DOHH2 (cell line): ENCODE data around the gene PODN.

Experiments used
- EZH2phosphoT487 ChIP-seq: fragments of 200-600 bp; sonication (generic); IDR thresholded peaks from 2 replicates; pipeline ENCODE4 v1.6.1; 2017; ENCODE audit warnings: borderline replicate concordance, mild to moderate bottlenecking, antibody characterized with exemption, low read length, moderate library complexity, mixed read lengths
- TF ChIP-seq, protein P1 (sequence below): fragments of 200-600 bp; sonication (generic); IDR thresholded peaks from one replicate; pipeline ENCODE4 v1.5.1; 2014; ENCODE audit warnings: antibody characterized with exemption, mild to moderate bottlenecking, low read depth, low read length; ENCODE audit not compliant: poor library complexity, severe bottlenecking

DNA sequence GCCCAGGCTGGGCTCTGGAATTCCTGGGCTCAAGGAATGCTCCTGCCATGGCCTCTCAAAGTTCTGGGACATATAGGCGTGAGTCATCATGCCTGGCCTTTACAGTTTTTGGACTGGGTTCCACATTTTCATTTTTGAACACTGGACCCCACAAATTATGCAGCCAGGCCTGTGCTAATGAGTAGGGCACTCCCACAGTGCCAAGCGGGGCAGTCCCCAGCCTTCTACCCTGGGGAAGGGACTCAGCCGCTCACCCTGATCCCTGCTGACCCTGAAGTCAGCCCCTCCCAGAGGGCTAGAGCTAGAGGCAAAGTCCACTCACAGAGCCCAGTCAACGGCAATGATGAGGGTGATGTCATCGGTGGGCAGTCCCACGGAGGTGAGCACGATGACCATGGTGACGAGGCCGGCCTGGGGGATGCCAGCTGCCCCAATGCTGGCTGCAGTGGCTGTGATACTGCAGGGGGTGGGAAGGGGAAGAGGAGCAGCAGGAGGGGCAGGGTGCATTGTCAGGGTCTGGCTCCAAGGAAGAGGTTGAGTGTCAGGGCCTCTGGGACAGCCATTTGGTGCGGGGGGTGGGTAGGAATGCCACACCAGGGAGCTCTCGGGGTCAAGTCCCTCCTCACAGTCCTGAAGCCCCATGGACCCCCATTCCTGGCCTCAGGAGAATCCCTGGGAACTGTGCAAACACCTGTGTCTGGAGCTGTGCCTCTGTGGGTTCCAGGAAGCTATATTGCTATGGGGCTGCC, 27.6 kb downstream of the PODN start:
- TF ChIP-seq, protein P1, sequence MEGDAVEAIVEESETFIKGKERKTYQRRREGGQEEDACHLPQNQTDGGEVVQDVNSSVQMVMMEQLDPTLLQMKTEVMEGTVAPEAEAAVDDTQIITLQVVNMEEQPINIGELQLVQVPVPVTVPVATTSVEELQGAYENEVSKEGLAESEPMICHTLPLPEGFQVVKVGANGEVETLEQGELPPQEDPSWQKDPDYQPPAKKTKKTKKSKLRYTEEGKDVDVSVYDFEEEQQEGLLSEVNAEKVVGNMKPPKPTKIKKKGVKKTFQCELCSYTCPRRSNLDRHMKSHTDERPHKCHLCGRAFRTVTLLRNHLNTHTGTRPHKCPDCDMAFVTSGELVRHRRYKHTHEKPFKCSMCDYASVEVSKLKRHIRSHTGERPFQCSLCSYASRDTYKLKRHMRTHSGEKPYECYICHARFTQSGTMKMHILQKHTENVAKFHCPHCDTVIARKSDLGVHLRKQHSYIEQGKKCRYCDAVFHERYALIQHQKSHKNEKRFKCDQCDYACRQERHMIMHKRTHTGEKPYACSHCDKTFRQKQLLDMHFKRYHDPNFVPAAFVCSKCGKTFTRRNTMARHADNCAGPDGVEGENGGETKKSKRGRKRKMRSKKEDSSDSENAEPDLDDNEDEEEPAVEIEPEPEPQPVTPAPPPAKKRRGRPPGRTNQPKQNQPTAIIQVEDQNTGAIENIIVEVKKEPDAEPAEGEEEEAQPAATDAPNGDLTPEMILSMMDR, result no peak
- TF ChIP-seq EZH2phosphoT487, result no peak
